GM23338 (cell line): ENCODE results near the gene HLA-DOA. TPM values are rescaled to one million over a fixed set of nuclear protein-coding genes. Genes with fewer than 3 reads are reported as not detected.

ENCODE experiments used
- ATAC-seq: fragments of 200-7000 bp; cut with Tn5 transposase; 3 replicates; pipeline ENCODE4 v1.9.1; 2020
- DNase-seq: peaks from one replicate; pipeline ENCODE4 v3.0.0-alpha.2; 2015; ENCODE audit warnings: low spot score
- H2AFZ ChIP-seq: fragments of 200-600 bp; sonication (generic); 2 replicates; pipeline ENCODE4 v1.8.0; 2016; ENCODE audit warnings: antibody characterized with exemption, mild to moderate bottlenecking, moderate library complexity
- H3F3A ChIP-seq: fragments of 200-600 bp; sonication (generic); replicated peaks from 2 replicates; pipeline ENCODE4 v1.8.0; 2017; ENCODE audit warnings: antibody characterized with exemption, mixed run types, low read depth
- H3K27ac ChIP-seq: fragments of 200-600 bp; sonication (generic); 2 replicates; pipeline ENCODE4 v1.6.1; 2016; ENCODE audit warnings: low read depth
- H3K27me3 ChIP-seq: fragments of 200-600 bp; sonication (generic); 2 replicates; pipeline ENCODE4 v1.8.0; 2016; ENCODE audit warnings: mild to moderate bottlenecking, mixed run types, moderate library complexity; ENCODE audit not compliant: insufficient read depth
- H3K36me3 ChIP-seq: fragments of 200-600 bp; sonication (generic); 2 replicates; pipeline ENCODE4 v1.8.0; 2016; ENCODE audit warnings: mild to moderate bottlenecking; ENCODE audit not compliant: insufficient read depth
- H3K4me1 ChIP-seq: fragments of 200-600 bp; sonication (generic); 2 replicates; pipeline ENCODE4 v1.8.0; 2016; ENCODE audit warnings: mild to moderate bottlenecking, moderate library complexity; ENCODE audit not compliant: insufficient read depth
- H3K4me2 ChIP-seq: fragments of 200-600 bp; sonication (generic); 2 replicates; pipeline ENCODE4 v1.7.1; 2017; ENCODE audit warnings: mixed run types
- H3K4me3 ChIP-seq: fragments of 200-600 bp; sonication (generic); 2 replicates; pipeline ENCODE4 v1.6.1; 2016; ENCODE audit warnings: mixed run types
- H3K79me2 ChIP-seq: fragments of 200-600 bp; sonication (generic); replicated peaks from 2 replicates; pipeline ENCODE4 v1.8.0; 2017; ENCODE audit warnings: mild to moderate bottlenecking; ENCODE audit not compliant: insufficient read depth
- H3K9me2 ChIP-seq: fragments of 200-600 bp; sonication (generic); 2 replicates; pipeline ENCODE4 v1.8.0; 2017; ENCODE audit not compliant: insufficient read depth
- H4K20me1 ChIP-seq: fragments of 200-600 bp; sonication (generic); replicated peaks from 2 replicates; pipeline ENCODE4 v1.8.0; 2017; ENCODE audit warnings: mild to moderate bottlenecking; ENCODE audit not compliant: insufficient read depth
- H3K27ac Mint-ChIP-seq: 2 replicates; pipeline ENCODE4 v1.8.0; 2020; ENCODE audit warnings: inconsistent platforms, mild to moderate bottlenecking, moderate library complexity, mixed read lengths
- H3K27me3 Mint-ChIP-seq: 3 replicates; pipeline ENCODE4 v1.8.0; 2022; ENCODE audit warnings: low read depth, mild to moderate bottlenecking, moderate library complexity, mixed read lengths, inconsistent platforms; ENCODE audit not compliant: insufficient read depth, poor library complexity
- H3K36me3 Mint-ChIP-seq: 3 replicates; pipeline ENCODE4 v1.8.0; 2021; ENCODE audit warnings: low read depth, mild to moderate bottlenecking, inconsistent platforms, moderate library complexity, mixed read lengths
- H3K4me1 Mint-ChIP-seq: 3 replicates; pipeline ENCODE4 v1.8.0; 2020; ENCODE audit warnings: mild to moderate bottlenecking, inconsistent platforms, mixed read lengths
- H3K4me3 Mint-ChIP-seq: 3 replicates; pipeline ENCODE4 v1.8.0; 2021; ENCODE audit warnings: moderate library complexity, mild to moderate bottlenecking, inconsistent platforms, mixed read lengths
- H3K9me3 Mint-ChIP-seq: 3 replicates; pipeline ENCODE4 v1.8.0; 2020; ENCODE audit warnings: moderate library complexity, mild to moderate bottlenecking, inconsistent platforms, mixed read lengths
- CREB1 ChIP-seq: fragments of 250-450 bp; sonication (Bioruptor Pico); IDR thresholded peaks from 2 replicates; pipeline ENCODE4 v1.5.0; 2020; ENCODE audit warnings: low read depth, mild to moderate bottlenecking, moderate library complexity
- EZH2 ChIP-seq: fragments of 200-600 bp; sonication (generic); IDR thresholded peaks from one replicate; pipeline ENCODE4 v1.8.0; 2017; ENCODE audit warnings: antibody characterized with exemption, mild to moderate bottlenecking, low read depth; ENCODE audit not compliant: unreplicated experiment
- EZH2phosphoT487 ChIP-seq: fragments of 200-600 bp; sonication (generic); IDR thresholded peaks from one replicate; pipeline ENCODE4 v1.8.1; 2018; ENCODE audit warnings: antibody characterized with exemption; ENCODE audit not compliant: unreplicated experiment
- JUNB ChIP-seq: IDR thresholded peaks from one replicate; pipeline ENCODE4 v1.6.1; 2016; ENCODE audit warnings: antibody characterized with exemption; ENCODE audit not compliant: unreplicated experiment
- NANOG ChIP-seq: IDR thresholded peaks from 2 replicates; pipeline ENCODE4 v1.6.1; 2016; ENCODE audit warnings: antibody characterized with exemption, borderline replicate concordance
- POLR2AphosphoS5 ChIP-seq: IDR thresholded peaks from 2 replicates; pipeline ENCODE4 v1.6.1; 2016; ENCODE audit warnings: antibody characterized with exemption, low read depth
- STAT1 ChIP-seq: IDR thresholded peaks from one replicate; pipeline ENCODE4 v1.6.1; 2016; ENCODE audit warnings: antibody characterized with exemption; ENCODE audit not compliant: unreplicated experiment
- ZNF114 ChIP-seq: fragments of 250-450 bp; sonication (Bioruptor Pico); IDR thresholded peaks from 2 replicates; pipeline ENCODE4 v1.5.0; 2020; ENCODE audit warnings: mild to moderate bottlenecking, moderate library complexity
- ZNF331 ChIP-seq: fragments of 250-450 bp; sonication (Bioruptor Pico); IDR thresholded peaks from 2 replicates; pipeline ENCODE4 v1.5.0; 2020; ENCODE audit warnings: low read depth, mild to moderate bottlenecking, moderate library complexity
- polyA plus RNA-seq: library from polyadenylated mRNA; unstranded; fragments of >200 nt; fragmentation: Nextera tagmentation; extraction: Ambion mirVana; gene quantifications from 2 replicates; pipeline ENCODE4 v1.2.1, GENCODE V29; 2016
- total RNA-seq: library from RNA; depleted of rRNA; stranded (reverse); fragments of >200 nt; shearing (Covaris generic); gene quantifications from 2 replicates; pipeline ENCODE4 v1.2.3, GENCODE V29; 2014
- TF ChIP-seq, protein P1 (sequence below): fragments of 250-450 bp; sonication (Bioruptor Pico); IDR thresholded peaks from 2 replicates; pipeline ENCODE4 v1.5.0; 2020; ENCODE audit warnings: mild to moderate bottlenecking, moderate library complexity
- TF ChIP-seq, protein P2 (sequence below): IDR thresholded peaks from 2 replicates; pipeline ENCODE4 v1.6.1; 2016; ENCODE audit warnings: antibody characterized with exemption
- TF ChIP-seq, protein P3 (sequence below): IDR thresholded peaks from one replicate; pipeline ENCODE4 v1.6.1; 2018; ENCODE audit warnings: antibody characterized with exemption; ENCODE audit not compliant: unreplicated experiment
- TF ChIP-seq, protein P4 (sequence below), 2 experiments: fragments of 200-600 bp in 1 of 2; sonication (generic) in 1 of 2; conservative IDR thresholded peaks; 2 replicates each; pipeline versions ENCODE4 v1.5.1 to v1.6.1; 2016 to 2017; ENCODE audit warnings: antibody characterized with exemption in 2 of 2, low read depth in 2 of 2, mild to moderate bottlenecking in 2 of 2, moderate library complexity in 1 of 2

HLA-DOA gene
- total and polyA plus RNA-seq, 2 experiments from 2014 or later: 4.8 to 30.5 TPM

DNA sequence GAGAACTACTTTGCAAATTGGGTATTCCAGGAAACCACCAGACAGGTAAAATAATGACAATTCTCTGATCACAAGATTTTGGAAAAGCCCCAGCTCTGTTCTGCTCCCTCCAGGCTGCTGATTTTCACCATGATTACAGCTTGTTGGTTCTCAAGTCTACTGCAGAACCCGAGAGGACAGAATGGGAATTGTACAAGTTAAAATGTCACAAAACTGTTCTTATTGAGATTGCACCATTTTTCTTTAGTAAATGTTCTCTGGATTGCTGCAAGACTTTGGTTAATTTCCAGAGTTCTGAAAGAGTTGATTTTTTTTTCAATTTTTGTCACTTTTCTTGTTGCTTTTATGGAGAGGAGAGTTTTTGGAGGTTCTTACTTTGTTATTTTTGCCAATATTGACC is 27.1 kb upstream of the HLA-DOA start:
- Histone ChIP-seq H3F3A (no peaks in the 10 kb centered on the region), H3K4me2 (no peak overlapping the region), H3K36me3 (no peaks in the 10 kb centered on the region), H3K9me2 (no peaks in the 10 kb centered on the region), H2AFZ (no peak overlapping the region), H3K27ac (no peak overlapping the region), H3K4me1 (no peaks in the 10 kb centered on the region), H4K20me1 (no peaks in the 10 kb centered on the region), H3K27me3 (no peaks in the 10 kb centered on the region), H3K79me2 (no peaks in the 10 kb centered on the region), H3K4me3 (no peak overlapping the region)
- H3K27ac Mint-ChIP-seq: no peak overlapping the region
- ATAC-seq (no peak), DNase-seq (no peak)
- H3K36me3 Mint-ChIP-seq: no peaks in the 10 kb centered on the region
- peaks cover 2% of the 10 kb centered on the region; the same call in 2 of the 3 replicates for H3K4me1 Mint-ChIP-seq
- no peaks in the 10 kb centered on the region; the same call in 2 of the 3 replicates for H3K9me3 Mint-ChIP-seq
- H3K27me3 Mint-ChIP-seq: peaks cover 4% of the 10 kb centered on the region
- no peak for TF ChIP-seq JUNB
- TF ChIP-seq, protein P1, sequence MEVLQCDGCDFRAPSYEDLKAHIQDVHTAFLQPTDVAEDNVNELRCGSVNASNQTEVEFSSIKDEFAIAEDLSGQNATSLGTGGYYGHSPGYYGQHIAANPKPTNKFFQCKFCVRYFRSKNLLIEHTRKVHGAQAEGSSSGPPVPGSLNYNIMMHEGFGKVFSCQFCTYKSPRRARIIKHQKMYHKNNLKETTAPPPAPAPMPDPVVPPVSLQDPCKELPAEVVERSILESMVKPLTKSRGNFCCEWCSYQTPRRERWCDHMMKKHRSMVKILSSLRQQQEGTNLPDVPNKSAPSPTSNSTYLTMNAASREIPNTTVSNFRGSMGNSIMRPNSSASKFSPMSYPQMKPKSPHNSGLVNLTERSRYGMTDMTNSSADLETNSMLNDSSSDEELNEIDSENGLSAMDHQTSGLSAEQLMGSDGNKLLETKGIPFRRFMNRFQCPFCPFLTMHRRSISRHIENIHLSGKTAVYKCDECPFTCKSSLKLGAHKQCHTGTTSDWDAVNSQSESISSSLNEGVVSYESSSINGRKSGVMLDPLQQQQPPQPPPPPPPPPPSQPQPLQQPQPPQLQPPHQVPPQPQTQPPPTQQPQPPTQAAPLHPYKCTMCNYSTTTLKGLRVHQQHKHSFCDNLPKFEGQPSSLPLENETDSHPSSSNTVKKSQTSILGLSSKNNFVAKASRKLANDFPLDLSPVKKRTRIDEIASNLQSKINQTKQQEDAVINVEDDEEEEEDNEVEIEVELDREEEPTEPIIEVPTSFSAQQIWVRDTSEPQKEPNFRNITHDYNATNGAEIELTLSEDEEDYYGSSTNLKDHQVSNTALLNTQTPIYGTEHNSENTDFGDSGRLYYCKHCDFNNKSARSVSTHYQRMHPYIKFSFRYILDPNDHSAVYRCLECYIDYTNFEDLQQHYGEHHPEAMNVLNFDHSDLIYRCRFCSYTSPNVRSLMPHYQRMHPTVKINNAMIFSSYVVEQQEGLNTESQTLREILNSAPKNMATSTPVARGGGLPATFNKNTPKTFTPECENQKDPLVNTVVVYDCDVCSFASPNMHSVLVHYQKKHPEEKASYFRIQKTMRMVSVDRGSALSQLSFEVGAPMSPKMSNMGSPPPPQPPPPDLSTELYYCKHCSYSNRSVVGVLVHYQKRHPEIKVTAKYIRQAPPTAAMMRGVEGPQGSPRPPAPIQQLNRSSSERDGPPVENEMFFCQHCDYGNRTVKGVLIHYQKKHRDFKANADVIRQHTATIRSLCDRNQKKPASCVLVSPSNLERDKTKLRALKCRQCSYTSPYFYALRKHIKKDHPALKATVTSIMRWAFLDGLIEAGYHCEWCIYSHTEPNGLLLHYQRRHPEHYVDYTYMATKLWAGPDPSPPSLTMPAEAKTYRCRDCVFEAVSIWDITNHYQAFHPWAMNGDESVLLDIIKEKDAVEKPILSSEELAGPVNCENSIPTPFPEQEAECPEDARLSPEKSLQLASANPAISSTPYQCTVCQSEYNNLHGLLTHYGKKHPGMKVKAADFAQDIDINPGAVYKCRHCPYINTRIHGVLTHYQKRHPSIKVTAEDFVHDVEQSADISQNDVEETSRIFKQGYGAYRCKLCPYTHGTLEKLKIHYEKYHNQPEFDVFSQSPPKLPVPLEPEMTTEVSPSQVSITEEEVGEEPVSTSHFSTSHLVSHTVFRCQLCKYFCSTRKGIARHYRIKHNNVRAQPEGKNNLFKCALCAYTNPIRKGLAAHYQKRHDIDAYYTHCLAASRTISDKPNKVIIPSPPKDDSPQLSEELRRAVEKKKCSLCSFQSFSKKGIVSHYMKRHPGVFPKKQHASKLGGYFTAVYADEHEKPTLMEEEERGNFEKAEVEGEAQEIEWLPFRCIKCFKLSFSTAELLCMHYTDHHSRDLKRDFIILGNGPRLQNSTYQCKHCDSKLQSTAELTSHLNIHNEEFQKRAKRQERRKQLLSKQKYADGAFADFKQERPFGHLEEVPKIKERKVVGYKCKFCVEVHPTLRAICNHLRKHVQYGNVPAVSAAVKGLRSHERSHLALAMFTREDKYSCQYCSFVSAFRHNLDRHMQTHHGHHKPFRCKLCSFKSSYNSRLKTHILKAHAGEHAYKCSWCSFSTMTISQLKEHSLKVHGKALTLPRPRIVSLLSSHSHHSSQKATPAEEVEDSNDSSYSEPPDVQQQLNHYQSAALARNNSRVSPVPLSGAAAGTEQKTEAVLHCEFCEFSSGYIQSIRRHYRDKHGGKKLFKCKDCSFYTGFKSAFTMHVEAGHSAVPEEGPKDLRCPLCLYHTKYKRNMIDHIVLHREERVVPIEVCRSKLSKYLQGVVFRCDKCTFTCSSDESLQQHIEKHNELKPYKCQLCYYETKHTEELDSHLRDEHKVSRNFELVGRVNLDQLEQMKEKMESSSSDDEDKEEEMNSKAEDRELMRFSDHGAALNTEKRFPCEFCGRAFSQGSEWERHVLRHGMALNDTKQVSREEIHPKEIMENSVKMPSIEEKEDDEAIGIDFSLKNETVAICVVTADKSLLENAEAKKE (CRISPR knock-in tag): no peak
- TF ChIP-seq CREB1: no peak
- TF ChIP-seq STAT1: no peak
- TF ChIP-seq ZNF114: no peak
- no peak for TF ChIP-seq POLR2AphosphoS5
- TF ChIP-seq EZH2: no peak
- TF ChIP-seq, protein P2, sequence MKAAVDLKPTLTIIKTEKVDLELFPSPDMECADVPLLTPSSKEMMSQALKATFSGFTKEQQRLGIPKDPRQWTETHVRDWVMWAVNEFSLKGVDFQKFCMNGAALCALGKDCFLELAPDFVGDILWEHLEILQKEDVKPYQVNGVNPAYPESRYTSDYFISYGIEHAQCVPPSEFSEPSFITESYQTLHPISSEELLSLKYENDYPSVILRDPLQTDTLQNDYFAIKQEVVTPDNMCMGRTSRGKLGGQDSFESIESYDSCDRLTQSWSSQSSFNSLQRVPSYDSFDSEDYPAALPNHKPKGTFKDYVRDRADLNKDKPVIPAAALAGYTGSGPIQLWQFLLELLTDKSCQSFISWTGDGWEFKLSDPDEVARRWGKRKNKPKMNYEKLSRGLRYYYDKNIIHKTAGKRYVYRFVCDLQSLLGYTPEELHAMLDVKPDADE: no peak
- no peak for TF ChIP-seq NANOG
- TF ChIP-seq EZH2phosphoT487: no peak
- TF ChIP-seq, protein P3, sequence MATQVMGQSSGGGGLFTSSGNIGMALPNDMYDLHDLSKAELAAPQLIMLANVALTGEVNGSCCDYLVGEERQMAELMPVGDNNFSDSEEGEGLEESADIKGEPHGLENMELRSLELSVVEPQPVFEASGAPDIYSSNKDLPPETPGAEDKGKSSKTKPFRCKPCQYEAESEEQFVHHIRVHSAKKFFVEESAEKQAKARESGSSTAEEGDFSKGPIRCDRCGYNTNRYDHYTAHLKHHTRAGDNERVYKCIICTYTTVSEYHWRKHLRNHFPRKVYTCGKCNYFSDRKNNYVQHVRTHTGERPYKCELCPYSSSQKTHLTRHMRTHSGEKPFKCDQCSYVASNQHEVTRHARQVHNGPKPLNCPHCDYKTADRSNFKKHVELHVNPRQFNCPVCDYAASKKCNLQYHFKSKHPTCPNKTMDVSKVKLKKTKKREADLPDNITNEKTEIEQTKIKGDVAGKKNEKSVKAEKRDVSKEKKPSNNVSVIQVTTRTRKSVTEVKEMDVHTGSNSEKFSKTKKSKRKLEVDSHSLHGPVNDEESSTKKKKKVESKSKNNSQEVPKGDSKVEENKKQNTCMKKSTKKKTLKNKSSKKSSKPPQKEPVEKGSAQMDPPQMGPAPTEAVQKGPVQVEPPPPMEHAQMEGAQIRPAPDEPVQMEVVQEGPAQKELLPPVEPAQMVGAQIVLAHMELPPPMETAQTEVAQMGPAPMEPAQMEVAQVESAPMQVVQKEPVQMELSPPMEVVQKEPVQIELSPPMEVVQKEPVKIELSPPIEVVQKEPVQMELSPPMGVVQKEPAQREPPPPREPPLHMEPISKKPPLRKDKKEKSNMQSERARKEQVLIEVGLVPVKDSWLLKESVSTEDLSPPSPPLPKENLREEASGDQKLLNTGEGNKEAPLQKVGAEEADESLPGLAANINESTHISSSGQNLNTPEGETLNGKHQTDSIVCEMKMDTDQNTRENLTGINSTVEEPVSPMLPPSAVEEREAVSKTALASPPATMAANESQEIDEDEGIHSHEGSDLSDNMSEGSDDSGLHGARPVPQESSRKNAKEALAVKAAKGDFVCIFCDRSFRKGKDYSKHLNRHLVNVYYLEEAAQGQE: no peak
- TF ChIP-seq, protein P4, sequence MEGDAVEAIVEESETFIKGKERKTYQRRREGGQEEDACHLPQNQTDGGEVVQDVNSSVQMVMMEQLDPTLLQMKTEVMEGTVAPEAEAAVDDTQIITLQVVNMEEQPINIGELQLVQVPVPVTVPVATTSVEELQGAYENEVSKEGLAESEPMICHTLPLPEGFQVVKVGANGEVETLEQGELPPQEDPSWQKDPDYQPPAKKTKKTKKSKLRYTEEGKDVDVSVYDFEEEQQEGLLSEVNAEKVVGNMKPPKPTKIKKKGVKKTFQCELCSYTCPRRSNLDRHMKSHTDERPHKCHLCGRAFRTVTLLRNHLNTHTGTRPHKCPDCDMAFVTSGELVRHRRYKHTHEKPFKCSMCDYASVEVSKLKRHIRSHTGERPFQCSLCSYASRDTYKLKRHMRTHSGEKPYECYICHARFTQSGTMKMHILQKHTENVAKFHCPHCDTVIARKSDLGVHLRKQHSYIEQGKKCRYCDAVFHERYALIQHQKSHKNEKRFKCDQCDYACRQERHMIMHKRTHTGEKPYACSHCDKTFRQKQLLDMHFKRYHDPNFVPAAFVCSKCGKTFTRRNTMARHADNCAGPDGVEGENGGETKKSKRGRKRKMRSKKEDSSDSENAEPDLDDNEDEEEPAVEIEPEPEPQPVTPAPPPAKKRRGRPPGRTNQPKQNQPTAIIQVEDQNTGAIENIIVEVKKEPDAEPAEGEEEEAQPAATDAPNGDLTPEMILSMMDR (conservative IDR thresholded peaks at IDR 0.05; ENCODE audit: low read depth in 2 of 2): no peak
- TF ChIP-seq ZNF331 (CRISPR knock-in tag): no peak
- no peak overlapping the region for H3K4me3 Mint-ChIP-seq
